Gastroesophageal sphincter (tissue), 4 donors: ENCODE results near the gene RGS12. TPM values are rescaled to one million over a fixed set of nuclear protein-coding genes. Genes with fewer than 3 reads are reported as not detected.

Source experiments
- ATAC-seq: fragments of 150-250 bp; one replicate; pipeline ENCODE4 v1.9.1; 2016; ENCODE audit warnings: mild to moderate bottlenecking, moderate library complexity
- H3K27ac ChIP-seq, 4 donors: fragments of 200-600 bp; sonication (generic) in 3 of 4; 1 replicate in 3 of 4; 2 replicates in 1 of 4; pipeline ENCODE4 v1.5.1; 2016 to 2019
- H3K27me3 ChIP-seq: fragments of 200-600 bp; sonication (generic); one replicate; pipeline ENCODE4 v1.5.1; 2019
- H3K36me3 ChIP-seq, 2 donors: fragments of 200-600 bp; sonication (generic); one replicate each; pipeline ENCODE4 v1.5.1; 2019; ENCODE audit warnings: control low read depth in 1 of 2
- H3K4me1 ChIP-seq, 3 donors: fragments of 200-600 bp; sonication (generic); 1 replicate in 2 of 3; 2 replicates in 1 of 3; pipeline ENCODE4 v1.5.1; 2016 to 2019; ENCODE audit warnings: control low read depth in 2 of 3
- H3K4me3 ChIP-seq, 2 donors: fragments of 200-600 bp; sonication (generic); one replicate each; pipeline ENCODE4 v1.5.1; 2019; ENCODE audit warnings: mild to moderate bottlenecking in 1 of 2, moderate library complexity in 1 of 2
- H3K9me3 ChIP-seq, 3 donors: fragments of 200-600 bp; sonication (generic); one replicate each; pipeline ENCODE4 v1.5.1; 2017 to 2019; ENCODE audit warnings: control low read depth in 2 of 3
- EP300 ChIP-seq: sonication (generic); formaldehyde crosslinking; IDR thresholded peaks from one replicate; pipeline ENCODE4 v1.6.1; 2017; ENCODE audit warnings: antibody characterized with exemption, mild to moderate bottlenecking
- POLR2A ChIP-seq, 2 donors: fragments of 450-650 bp; IDR thresholded peaks; one replicate each; pipeline ENCODE4 v1.6.1; 2017; ENCODE audit warnings: antibody characterized with exemption in 2 of 2, mild to moderate bottlenecking in 2 of 2, moderate library complexity in 1 of 2
- POLR2AphosphoS5 ChIP-seq: sonication (generic); formaldehyde crosslinking; IDR thresholded peaks from one replicate; pipeline ENCODE4 v1.6.1; 2017; ENCODE audit warnings: antibody characterized with exemption
- whole genome bisulfite sequencing, 2 donors: methylation state at CpG; one replicate each; pipeline ENCODE4 v1.1.5; 2018; ENCODE audit warnings: low coverage in 1 of 2; 5-methylcytosine and 5-hydroxymethylcytosine counted together
- total RNA-seq, 4 donors: library from RNA; depleted of rRNA; stranded (reverse); fragments of >200 nt; gene quantifications; one replicate each; pipeline ENCODE4 v1.1.0, GENCODE V29; 2016
- TF ChIP-seq, protein P1 (sequence below), 4 experiments: fragments of 200-600 bp in 2 of 4; fragments of 450-650 bp in 2 of 4; sonication (generic) in 1 of 4; IDR thresholded peaks; one replicate each; pipeline ENCODE4 v1.5.1; 2017 to 2019; ENCODE audit warnings: antibody characterized with exemption in 4 of 4, mild to moderate bottlenecking in 2 of 4, moderate library complexity in 2 of 4

The RGS12 gene
- total RNA-seq, 4 donors from 2014 or later, result 24.1 to 32.7 (median 29.1) TPM

DNA sequence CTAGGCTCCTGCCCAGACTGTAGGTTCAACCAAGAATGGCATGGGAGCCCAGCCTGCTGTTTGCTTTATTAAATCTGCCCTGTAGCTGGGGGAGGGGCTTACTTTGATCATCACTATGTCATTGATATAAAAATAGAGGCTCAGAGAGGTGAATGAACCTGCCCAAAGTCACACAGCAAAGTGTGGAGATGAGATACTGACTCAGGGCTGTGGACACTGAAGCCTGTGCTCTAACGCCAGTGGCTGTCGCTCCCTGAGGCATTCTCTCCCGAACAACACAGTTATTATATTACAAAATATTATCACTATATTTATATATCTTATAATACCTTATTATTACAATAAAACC lies 40.4 kb upstream of the RGS12 start:
- Histone ChIP-seq H3K36me3 (peaks cover 0 to 19% of the 10 kb centered on the region in 2 donors), H3K27ac (no peak overlapping the region), H3K4me3 (no peak overlapping the region), H3K9me3 (no peaks in the 10 kb centered on the region), H3K27me3 (no peaks in the 10 kb centered on the region), H3K4me1 (peaks cover 0 to 7% (median 0%) of the 10 kb centered on the region in 3 donors)
- no peak for ATAC-seq
- 91 to 96% methylated on average over 3 of the region's 3 CpGs for WGBS, 2 donors
- TF ChIP-seq POLR2AphosphoS5 (no peak), EP300 (no peak), POLR2A (IDR thresholded peaks at IDR 0.05) (no peak)
- TF ChIP-seq, protein P1, sequence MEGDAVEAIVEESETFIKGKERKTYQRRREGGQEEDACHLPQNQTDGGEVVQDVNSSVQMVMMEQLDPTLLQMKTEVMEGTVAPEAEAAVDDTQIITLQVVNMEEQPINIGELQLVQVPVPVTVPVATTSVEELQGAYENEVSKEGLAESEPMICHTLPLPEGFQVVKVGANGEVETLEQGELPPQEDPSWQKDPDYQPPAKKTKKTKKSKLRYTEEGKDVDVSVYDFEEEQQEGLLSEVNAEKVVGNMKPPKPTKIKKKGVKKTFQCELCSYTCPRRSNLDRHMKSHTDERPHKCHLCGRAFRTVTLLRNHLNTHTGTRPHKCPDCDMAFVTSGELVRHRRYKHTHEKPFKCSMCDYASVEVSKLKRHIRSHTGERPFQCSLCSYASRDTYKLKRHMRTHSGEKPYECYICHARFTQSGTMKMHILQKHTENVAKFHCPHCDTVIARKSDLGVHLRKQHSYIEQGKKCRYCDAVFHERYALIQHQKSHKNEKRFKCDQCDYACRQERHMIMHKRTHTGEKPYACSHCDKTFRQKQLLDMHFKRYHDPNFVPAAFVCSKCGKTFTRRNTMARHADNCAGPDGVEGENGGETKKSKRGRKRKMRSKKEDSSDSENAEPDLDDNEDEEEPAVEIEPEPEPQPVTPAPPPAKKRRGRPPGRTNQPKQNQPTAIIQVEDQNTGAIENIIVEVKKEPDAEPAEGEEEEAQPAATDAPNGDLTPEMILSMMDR (IDR thresholded peaks at IDR 0.05), result no peak

DNA sequence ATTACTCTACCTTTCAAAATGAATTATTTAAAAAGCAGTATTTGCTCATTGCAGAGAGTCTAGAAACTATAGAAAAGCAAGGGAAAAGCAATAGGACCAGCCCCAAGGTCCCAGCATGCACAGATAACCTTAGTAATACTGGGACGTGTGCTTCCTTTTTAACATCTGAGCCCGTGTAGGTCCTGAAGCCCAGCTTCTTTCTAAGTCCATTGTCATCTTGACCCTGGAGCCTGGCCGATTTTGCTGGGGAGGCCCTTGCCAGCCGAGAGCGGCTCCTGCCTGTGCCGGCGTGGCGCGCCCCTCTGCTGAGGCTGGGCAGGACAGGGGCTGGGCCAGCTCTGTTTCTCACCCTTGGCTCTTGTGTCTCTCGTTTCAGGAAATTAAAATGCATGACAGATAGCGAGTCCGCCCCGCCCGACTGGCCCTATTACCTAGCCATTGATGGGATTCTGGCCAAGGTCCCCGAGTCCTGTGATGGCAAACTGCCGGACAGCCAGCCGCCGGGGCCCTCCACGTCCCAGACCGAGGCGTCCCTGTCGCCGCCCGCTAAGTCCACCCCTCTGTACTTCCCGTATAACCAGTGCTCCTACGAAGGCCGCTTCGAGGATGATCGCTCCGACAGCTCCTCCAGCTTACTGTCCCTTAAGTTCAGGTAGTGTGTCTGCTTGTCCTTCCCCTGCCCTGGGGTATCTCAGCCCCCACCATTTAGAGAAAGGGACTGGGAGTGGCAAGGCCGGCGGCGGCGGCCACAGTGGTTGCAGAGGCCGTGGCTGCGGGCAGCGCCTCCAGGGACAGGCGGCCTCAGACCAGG lies 39.8 kb upstream of the RGS12 start:
- Histone ChIP-seq H3K9me3 (no peaks in the 10 kb centered on the region), H3K27me3 (no peaks in the 10 kb centered on the region), H3K4me1 (peaks cover 0 to 7% (median 0%) of the 10 kb centered on the region in 3 donors), H3K27ac (no peak overlapping the region), H3K36me3 (peaks cover 0 to 19% of the 10 kb centered on the region in 2 donors), H3K4me3 (no peak overlapping the region)
- 61 to 100% methylated on average over 1 to 3 of the region's 38 CpGs for WGBS, 2 donors
- ATAC-seq, result no peak
- TF ChIP-seq, protein P1 (IDR thresholded peaks at IDR 0.05), result no peak
- no peak for TF ChIP-seq EP300
- no peak for TF ChIP-seq POLR2A (IDR thresholded peaks at IDR 0.05)
- no peak for TF ChIP-seq POLR2AphosphoS5

DNA sequence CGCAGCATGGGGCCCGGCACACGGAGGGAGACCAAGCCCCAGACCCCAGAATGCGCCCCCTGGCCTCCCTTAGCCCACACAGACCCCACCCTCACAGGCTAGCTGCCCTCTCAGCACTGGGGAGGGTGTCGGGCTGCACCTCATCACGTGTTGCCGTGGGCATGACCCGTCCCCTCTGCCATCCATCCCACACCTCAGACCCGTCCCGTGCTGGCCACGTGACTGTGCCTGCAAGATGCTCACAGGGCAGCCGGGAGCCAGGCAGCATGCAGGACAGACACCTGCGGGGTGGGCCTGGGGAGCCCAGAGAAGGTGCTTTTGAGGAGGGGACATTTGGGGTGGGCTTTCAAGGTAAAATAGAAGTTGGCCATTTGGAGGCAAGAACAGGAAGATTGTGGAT lies 39.0 kb upstream of the RGS12 start:
- WGBS, 2 donors, result no CpG with 5 or more reads among the region's 13 CpGs
- H3K36me3 ChIP-seq, result peaks cover 0 to 19% of the 10 kb centered on the region in 2 donors
- H3K27ac ChIP-seq, result no peak overlapping the region
- TF ChIP-seq POLR2A (IDR thresholded peaks at IDR 0.05) (no peak), EP300 (no peak), POLR2AphosphoS5 (no peak)
- TF ChIP-seq, protein P1 (IDR thresholded peaks at IDR 0.05), result no peak
- H3K4me1 ChIP-seq, result peaks cover 0 to 7% (median 0%) of the 10 kb centered on the region in 3 donors
- no peak overlapping the region for H3K4me3 ChIP-seq
- no peaks in the 10 kb centered on the region for H3K27me3 ChIP-seq
- H3K9me3 ChIP-seq, result no peaks in the 10 kb centered on the region
- ATAC-seq, result no peak

DNA sequence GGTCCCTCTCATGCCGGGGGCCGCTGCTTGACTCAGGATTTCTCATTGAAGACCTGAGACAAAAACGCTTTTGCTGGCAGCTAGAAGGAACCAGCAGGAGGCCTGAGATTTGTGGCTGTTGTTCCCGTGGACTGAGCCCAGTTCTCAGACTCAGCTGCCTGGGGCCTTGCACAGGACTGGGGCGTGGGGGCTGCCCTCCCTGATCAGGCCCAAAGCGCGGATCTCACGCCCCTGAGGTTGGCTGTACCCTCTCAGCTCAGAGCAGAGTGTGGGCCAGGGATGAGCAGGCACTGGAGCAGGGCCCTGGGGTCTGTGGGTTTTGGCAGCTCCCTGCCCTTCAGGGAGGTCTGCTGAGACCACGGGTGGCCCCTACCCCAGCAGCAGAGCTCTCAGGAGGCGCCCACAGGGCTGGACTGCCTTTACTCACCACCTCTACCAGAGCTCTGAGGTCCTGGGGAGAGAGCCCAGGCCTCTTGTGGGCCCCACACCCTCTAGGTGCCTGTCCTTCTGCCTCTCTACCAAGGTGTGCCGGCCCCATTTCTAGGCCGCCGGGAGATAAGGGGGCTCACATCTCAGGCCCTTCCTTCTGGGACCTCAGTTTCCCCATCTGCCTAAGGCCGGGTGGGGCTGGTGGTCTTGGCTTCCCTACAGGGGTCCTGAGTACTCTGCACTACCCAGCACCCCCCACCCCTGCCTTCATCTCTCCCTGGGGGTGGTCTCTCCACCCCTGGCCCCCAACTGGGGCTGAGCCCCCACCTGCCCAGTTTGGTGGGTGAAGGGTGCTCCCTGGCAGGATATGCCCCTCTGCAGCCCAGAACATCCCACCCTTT lies 38.3 kb upstream of the RGS12 start:
- Histone ChIP-seq H3K36me3 (peaks cover 0 to 19% of the 10 kb centered on the region in 2 donors), H3K27ac (no peak overlapping the region), H3K4me3 (no peak overlapping the region), H3K4me1 (peaks cover 0 to 7% (median 0%) of the 10 kb centered on the region in 3 donors), H3K27me3 (no peaks in the 10 kb centered on the region), H3K9me3 (no peaks in the 10 kb centered on the region)
- TF ChIP-seq, protein P1 (IDR thresholded peaks at IDR 0.05), result no peak
- TF ChIP-seq EP300 (no peak), POLR2AphosphoS5 (no peak)
- WGBS, 2 donors, result 93 to 96% methylated on average over 3 to 4 of the region's 14 CpGs
- no peak for ATAC-seq
